ENCODE results near the gene EXT2. TPM values are rescaled to one million over a fixed set of nuclear protein-coding genes. Genes with fewer than 3 reads are reported as not detected.

The EXT2 gene
- total and polyA plus RNA-seq, 2 experiments from 2014 or later, result 99.8 to 209 TPM

GRCh38 chr11:44248109-44248508 is 152.6 kb downstream of the EXT2 start:
- Histone ChIP-seq H3K9ac (no peak overlapping the region), H3K4me1 (ENCODE audit: insufficient read depth) (peaks cover 36% of the 10 kb centered on the region), H3F3A (ENCODE audit: insufficient read depth) (peaks cover 29% of the 10 kb centered on the region), H3K9me3 (ENCODE audit: low read depth) (no peaks in the 10 kb centered on the region), H3K9me2 (ENCODE audit: insufficient read depth) (no peaks in the 10 kb centered on the region), H3K4me2 (ENCODE audit: unreplicated experiment) (no peak overlapping the region), H3K27ac (no peak overlapping the region), H3K27me3 (replicated peaks; ENCODE audit: insufficient read depth) (no peaks in the 10 kb centered on the region), H3K4me3 (no peak overlapping the region), H3K36me3 (ENCODE audit: low read depth) (no peaks in the 10 kb centered on the region), H4K20me1 (ENCODE audit: insufficient read depth) (no peaks in the 10 kb centered on the region), H3K79me2 (ENCODE audit: insufficient read depth) (no peaks in the 10 kb centered on the region), H2AFZ (no peak overlapping the region)
- TF ChIP-seq EZH2phosphoT487 (IDR thresholded peaks at IDR 0.05; ENCODE audit: insufficient read depth, low read depth), result no peak
- TF ChIP-seq EZH2 (IDR thresholded peaks at IDR 0.05; ENCODE audit: insufficient read depth, poor library complexity, severe bottlenecking), result no peak
- DNase-seq, result no peak
- 76 to 91% methylated on average over 2 of the region's 2 CpGs for WGBS, 2 experiments (ENCODE audit: low coverage in 1 of 2, low lambda C conversion rate in 2 of 2, missing lambda C conversion rate in 2 of 2)
- in situ Hi-C loops (cut with MboI), result no loop called here

- Histone ChIP-seq H3K79me2 (ENCODE audit: insufficient read depth) (no peaks in the 10 kb centered on the region), H3K4me1 (ENCODE audit: insufficient read depth) (peaks cover 13% of the 10 kb centered on the region), H3K27ac (no peak overlapping the region), H2AFZ (no peak overlapping the region), H3K9me2 (ENCODE audit: insufficient read depth) (no peaks in the 10 kb centered on the region), H3K27me3 (replicated peaks; ENCODE audit: insufficient read depth) (no peaks in the 10 kb centered on the region), H3K9ac (no peak overlapping the region), H3K9me3 (ENCODE audit: low read depth) (no peaks in the 10 kb centered on the region), H3F3A (ENCODE audit: insufficient read depth) (peaks cover 14% of the 10 kb centered on the region; the same call in 1 of the 2 replicates), H4K20me1 (ENCODE audit: insufficient read depth) (no peaks in the 10 kb centered on the region), H3K4me2 (ENCODE audit: unreplicated experiment) (no peak overlapping the region), H3K4me3 (no peak overlapping the region), H3K36me3 (ENCODE audit: low read depth) (no peaks in the 10 kb centered on the region)
- 85 to 86% methylated on average over 6 of the region's 6 CpGs for WGBS, 2 experiments (ENCODE audit: low coverage in 1 of 2, low lambda C conversion rate in 2 of 2, missing lambda C conversion rate in 2 of 2)
- no peak for TF ChIP-seq EZH2phosphoT487 (IDR thresholded peaks at IDR 0.05; ENCODE audit: insufficient read depth, low read depth)
- no peak for TF ChIP-seq EZH2 (IDR thresholded peaks at IDR 0.05; ENCODE audit: insufficient read depth, poor library complexity, severe bottlenecking)
- no peak for DNase-seq
- in situ Hi-C loops (cut with MboI), result no loop called here
Measured at GRCh38 chr11:44250421-44250820, 154.9 kb downstream of the EXT2 start.

GRCh38 chr11:44252999-44253602 is 157.6 kb downstream of the EXT2 start:
- no peak overlapping the region for H2AFZ ChIP-seq
- H3K9me3 ChIP-seq (ENCODE audit: low read depth), result no peaks in the 10 kb centered on the region
- no peaks in the 10 kb centered on the region for H3F3A ChIP-seq (ENCODE audit: insufficient read depth)
- H3K9me2 ChIP-seq (ENCODE audit: insufficient read depth), result no peaks in the 10 kb centered on the region
- no peak overlapping the region for H3K27ac ChIP-seq
- no peak overlapping the region for H3K9ac ChIP-seq
- no peak for DNase-seq
- no peaks in the 10 kb centered on the region for H3K36me3 ChIP-seq (ENCODE audit: low read depth)
- no peak overlapping the region for H3K4me2 ChIP-seq (ENCODE audit: unreplicated experiment)
- H3K27me3 ChIP-seq (replicated peaks; ENCODE audit: insufficient read depth), result no peaks in the 10 kb centered on the region
- WGBS, 2 experiments (ENCODE audit: low coverage in 1 of 2, low lambda C conversion rate in 2 of 2, missing lambda C conversion rate in 2 of 2), result 97 to 100% methylated on average over 2 of the region's 2 CpGs
- H3K79me2 ChIP-seq (ENCODE audit: insufficient read depth), result no peaks in the 10 kb centered on the region
- TF ChIP-seq EZH2 (IDR thresholded peaks at IDR 0.05; ENCODE audit: insufficient read depth, poor library complexity, severe bottlenecking) (no peak), EZH2phosphoT487 (IDR thresholded peaks at IDR 0.05; ENCODE audit: insufficient read depth, low read depth) (no peak)
- H3K4me1 ChIP-seq (ENCODE audit: insufficient read depth), result no peaks in the 10 kb centered on the region
- no peak overlapping the region for H3K4me3 ChIP-seq
- in situ Hi-C loops (cut with MboI), result no loop called here
- H4K20me1 ChIP-seq (ENCODE audit: insufficient read depth), result no peaks in the 10 kb centered on the region

GRCh38 chr11:44255406-44256071 is 160.1 kb downstream of the EXT2 start:
- Histone ChIP-seq H3K4me2 (ENCODE audit: unreplicated experiment) (no peak overlapping the region), H3K4me3 (no peak overlapping the region), H3K36me3 (ENCODE audit: low read depth) (no peaks in the 10 kb centered on the region), H3K27ac (no peak overlapping the region), H4K20me1 (ENCODE audit: insufficient read depth) (no peaks in the 10 kb centered on the region), H3K27me3 (replicated peaks; ENCODE audit: insufficient read depth) (no peaks in the 10 kb centered on the region), H3K9me2 (ENCODE audit: insufficient read depth) (no peaks in the 10 kb centered on the region), H2AFZ (no peak overlapping the region), H3K9ac (no peak overlapping the region), H3F3A (ENCODE audit: insufficient read depth) (no peaks in the 10 kb centered on the region), H3K79me2 (ENCODE audit: insufficient read depth) (no peaks in the 10 kb centered on the region), H3K4me1 (ENCODE audit: insufficient read depth) (no peaks in the 10 kb centered on the region), H3K9me3 (ENCODE audit: low read depth) (no peaks in the 10 kb centered on the region)
- no peak for TF ChIP-seq EZH2phosphoT487 (IDR thresholded peaks at IDR 0.05; ENCODE audit: insufficient read depth, low read depth)
- TF ChIP-seq EZH2 (IDR thresholded peaks at IDR 0.05; ENCODE audit: insufficient read depth, poor library complexity, severe bottlenecking), result no peak
- no peak for DNase-seq
- in situ Hi-C loops (cut with MboI), result no loop called here
- WGBS, 2 experiments (ENCODE audit: low coverage in 1 of 2, low lambda C conversion rate in 2 of 2, missing lambda C conversion rate in 2 of 2), result 73 to 75% methylated on average over 6 of the region's 6 CpGs
